ENCODE measurements around the gene QRICH2.

DNA sequence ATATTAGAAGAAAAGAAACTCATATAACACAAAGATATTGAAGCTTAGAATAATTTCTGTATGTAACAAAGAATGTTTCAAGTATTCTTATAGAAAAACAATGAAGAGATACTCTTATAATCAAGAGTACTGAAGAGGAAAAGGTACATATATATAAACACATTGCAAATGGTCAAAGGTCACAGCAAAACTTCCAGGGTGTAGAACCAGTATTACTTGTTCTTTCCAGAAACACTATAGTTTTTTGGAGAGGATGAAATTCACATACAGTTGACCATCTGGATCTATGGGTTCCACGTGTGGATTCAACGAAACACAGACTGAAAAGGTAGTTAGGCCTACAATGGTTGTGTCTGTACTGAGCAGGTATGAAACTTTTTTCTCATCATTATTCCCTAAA lies 23.0 kb upstream of the QRICH2 start:
- TF ChIP-seq, protein P1, sequence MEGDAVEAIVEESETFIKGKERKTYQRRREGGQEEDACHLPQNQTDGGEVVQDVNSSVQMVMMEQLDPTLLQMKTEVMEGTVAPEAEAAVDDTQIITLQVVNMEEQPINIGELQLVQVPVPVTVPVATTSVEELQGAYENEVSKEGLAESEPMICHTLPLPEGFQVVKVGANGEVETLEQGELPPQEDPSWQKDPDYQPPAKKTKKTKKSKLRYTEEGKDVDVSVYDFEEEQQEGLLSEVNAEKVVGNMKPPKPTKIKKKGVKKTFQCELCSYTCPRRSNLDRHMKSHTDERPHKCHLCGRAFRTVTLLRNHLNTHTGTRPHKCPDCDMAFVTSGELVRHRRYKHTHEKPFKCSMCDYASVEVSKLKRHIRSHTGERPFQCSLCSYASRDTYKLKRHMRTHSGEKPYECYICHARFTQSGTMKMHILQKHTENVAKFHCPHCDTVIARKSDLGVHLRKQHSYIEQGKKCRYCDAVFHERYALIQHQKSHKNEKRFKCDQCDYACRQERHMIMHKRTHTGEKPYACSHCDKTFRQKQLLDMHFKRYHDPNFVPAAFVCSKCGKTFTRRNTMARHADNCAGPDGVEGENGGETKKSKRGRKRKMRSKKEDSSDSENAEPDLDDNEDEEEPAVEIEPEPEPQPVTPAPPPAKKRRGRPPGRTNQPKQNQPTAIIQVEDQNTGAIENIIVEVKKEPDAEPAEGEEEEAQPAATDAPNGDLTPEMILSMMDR (IDR thresholded peaks at IDR 0.05) = no peak
- peak in 1 of 3 donors; percentile 45 for TF ChIP-seq POLR2AphosphoS5 (IDR thresholded peaks at IDR 0.05)
